KBM-7 (cell line): ENCODE data around the gene PKD1L1.

Experiments used
- DNase-seq: peaks from one replicate; pipeline ENCODE4 v3.0.0-alpha.2; 2015
- in situ Hi-C: fragments of 300-500 bp; cut with MboI; formaldehyde crosslinking; loops from 2 replicates; pipeline ENCODE4 v1.14.3; 2020; ENCODE audit warnings: low sequenced_read_pairs, low pct_unique_long_range_greater_than_20kb, mixed read lengths

PKD1L1 gene

GRCh38 chr7:47837826-47838225, 110.4 kb downstream of the PKD1L1 start:
- in situ Hi-C loops = loop anchor here (25.0 kb wide), 1 partner anchor 576 kb away; no protein-coding TSS in a partner anchor
- DNase-seq = no peak

- in situ Hi-C loops = loop anchor here (25.0 kb wide), 1 partner anchor 574 kb away; no protein-coding TSS in a partner anchor
- no peak for DNase-seq
Measured at GRCh38 chr7:47836503-47837202, 111.6 kb downstream of the PKD1L1 start.

GRCh38 chr7:47836080-47836479, 112.2 kb downstream of the PKD1L1 start:
- in situ Hi-C loops = loop anchor here (25.0 kb wide), 1 partner anchor 574 kb away; no protein-coding TSS in a partner anchor
- no peak for DNase-seq

DNA sequence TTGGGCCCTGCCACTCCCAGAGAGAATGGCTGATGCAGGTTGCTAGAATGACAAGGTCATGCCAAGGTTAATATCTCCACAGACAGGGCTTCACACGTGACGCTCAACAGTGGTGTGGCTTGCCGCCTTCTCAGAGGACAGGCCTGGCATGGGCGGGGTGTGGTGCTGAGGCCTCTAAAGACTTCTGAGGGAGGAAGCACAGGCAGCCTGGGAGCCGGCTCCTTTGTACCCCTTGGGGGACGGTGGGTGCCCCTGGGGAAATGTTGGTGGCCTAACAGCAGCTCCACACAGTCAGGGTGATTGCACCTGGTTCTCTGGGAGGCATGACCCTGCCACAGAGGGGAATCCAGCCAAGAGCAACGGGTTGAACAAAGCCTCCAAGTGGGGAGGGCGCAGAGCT, 115.1 kb downstream of the PKD1L1 start:
- in situ Hi-C loops = loop anchor here (25.0 kb wide), 1 partner anchor 571 kb away; no protein-coding TSS in a partner anchor

GRCh38 chr7:47832105-47832715, 116.1 kb downstream of the PKD1L1 start:
- in situ Hi-C loops = loop anchor here (25.0 kb wide), 1 partner anchor 570 kb away; no protein-coding TSS in a partner anchor

More for the DNA sequence above, 115.1 kb downstream of the PKD1L1 start:
- DNase-seq = no peak

GRCh38 chr7:47830015-47830414, 118.3 kb downstream of the PKD1L1 start:
- DNase-seq = no peak
- in situ Hi-C loops = loop anchor here (25.0 kb wide), 1 partner anchor 568 kb away; no protein-coding TSS in a partner anchor

More at GRCh38 chr7:47832105-47832715, 116.1 kb downstream of the PKD1L1 start:
- no peak for DNase-seq

DNA sequence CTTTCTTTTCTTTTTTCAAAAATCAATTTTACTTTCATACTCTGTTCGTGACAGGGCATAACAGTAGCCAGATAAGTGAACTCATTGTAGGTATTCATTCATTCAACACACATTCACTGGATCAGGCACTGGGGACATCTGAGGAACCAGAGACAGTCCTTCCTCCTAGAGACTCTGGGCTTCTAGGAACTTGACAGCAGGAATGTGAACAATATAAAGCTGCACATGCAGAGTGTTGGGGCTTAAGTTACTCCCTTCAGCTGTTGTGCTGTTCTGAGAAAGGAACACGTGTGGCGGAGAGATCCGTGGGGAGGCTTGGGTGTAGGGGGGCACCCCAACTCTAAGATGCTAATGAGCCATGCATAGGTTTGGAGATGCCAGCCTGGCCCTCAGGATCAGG, 120.4 kb downstream of the PKD1L1 start:
- DNase-seq = no peak
- in situ Hi-C loops = loop anchor here (25.0 kb wide), 1 partner anchor 566 kb away; no protein-coding TSS in a partner anchor

- no peak for DNase-seq
- in situ Hi-C loops = loop anchor here (25.0 kb wide), 1 partner anchor 565 kb away; no protein-coding TSS in a partner anchor
Measured at GRCh38 chr7:47827351-47827756, 120.9 kb downstream of the PKD1L1 start.

DNA sequence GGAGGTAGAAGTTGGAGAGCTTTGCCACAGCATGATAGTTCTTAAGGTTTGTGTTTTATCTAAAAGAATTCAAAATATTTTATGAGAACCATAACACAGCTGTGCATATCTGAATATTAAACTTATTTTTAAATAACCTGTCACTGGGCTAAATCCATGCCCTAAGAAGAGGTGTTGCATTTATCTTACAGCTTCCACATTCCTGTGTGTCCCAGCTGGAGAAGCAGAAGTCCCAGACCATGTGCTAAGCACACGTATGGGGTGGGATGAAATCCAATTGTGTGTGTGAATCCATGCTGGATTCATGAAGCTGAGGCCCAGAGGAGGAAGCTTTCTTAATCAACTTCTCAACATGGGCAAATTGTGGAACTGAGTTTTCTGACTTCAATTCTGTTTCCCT, 121.5 kb downstream of the PKD1L1 start:
- no peak for DNase-seq
- in situ Hi-C loops = loop anchor here (25.0 kb wide), 1 partner anchor 564 kb away; no protein-coding TSS in a partner anchor

GRCh38 chr7:47819607-47819920, 128.7 kb downstream of the PKD1L1 start:
- DNase-seq = no peak
- in situ Hi-C loops = loop anchor here (25.0 kb wide), 1 partner anchor 357 kb away; no protein-coding TSS in a partner anchor

DNA sequence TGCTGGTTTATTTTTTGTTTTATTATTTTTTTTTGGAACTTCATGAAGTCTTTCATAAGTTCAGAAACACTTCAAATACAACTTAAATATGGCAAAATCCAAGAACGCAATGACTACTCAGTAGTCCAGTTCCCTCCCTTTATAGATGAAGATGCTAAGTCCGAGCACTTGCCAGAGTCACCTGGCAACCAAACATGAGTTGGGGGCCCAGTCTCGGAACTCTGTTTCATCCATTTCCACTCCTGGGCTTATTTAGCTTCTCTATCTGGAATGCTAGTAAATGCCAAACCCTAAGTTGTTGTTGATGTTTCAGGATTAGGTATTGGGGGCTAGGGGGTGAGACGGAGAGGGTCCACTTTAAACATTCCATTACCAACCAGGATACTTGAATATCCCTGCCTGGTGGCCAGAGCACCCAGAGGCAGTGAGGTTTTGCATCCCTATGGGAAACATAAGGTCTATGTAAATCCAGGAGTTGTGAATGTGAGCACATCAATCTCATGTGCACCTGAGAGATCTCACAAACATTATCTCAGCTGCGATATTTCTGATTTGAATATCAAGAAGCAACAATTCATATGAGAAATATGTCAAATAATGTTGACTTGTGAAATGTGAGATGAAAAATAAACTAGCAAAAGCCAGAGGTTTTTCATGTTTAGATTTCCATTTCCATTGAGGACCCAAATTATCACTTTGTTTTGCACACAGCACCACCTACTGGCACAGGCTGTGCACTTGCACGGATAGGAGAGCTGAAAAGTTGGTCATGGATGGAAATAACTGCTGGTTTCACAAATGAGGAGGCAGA, 129.3 kb downstream of the PKD1L1 start:
- in situ Hi-C loops = loop anchor here (25.0 kb wide), 1 partner anchor 357 kb away; no protein-coding TSS in a partner anchor
- DNase-seq = peak; percentile 67

DNA sequence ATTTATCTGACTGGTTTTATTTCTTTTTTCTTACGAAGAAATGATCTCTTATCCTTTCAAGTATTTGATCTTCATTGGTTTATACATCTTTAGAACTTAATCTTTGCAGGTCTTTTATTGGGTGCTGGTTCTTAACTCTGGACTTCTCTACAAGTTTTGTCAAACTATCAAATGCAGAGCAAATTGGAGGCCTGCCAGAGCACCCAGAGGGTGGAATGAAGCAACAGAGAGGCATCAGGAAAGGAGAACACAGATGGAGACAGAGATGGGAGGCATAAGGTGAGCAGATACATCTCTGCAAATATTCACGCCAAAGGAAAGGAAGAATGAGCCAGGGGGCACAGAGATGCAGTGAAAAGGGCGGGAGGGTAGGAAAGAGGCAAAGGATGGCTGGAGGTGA, 130.3 kb downstream of the PKD1L1 start:
- DNase-seq = no peak
- in situ Hi-C loops = loop anchor here (25.0 kb wide), 1 partner anchor 356 kb away; no protein-coding TSS in a partner anchor

DNA sequence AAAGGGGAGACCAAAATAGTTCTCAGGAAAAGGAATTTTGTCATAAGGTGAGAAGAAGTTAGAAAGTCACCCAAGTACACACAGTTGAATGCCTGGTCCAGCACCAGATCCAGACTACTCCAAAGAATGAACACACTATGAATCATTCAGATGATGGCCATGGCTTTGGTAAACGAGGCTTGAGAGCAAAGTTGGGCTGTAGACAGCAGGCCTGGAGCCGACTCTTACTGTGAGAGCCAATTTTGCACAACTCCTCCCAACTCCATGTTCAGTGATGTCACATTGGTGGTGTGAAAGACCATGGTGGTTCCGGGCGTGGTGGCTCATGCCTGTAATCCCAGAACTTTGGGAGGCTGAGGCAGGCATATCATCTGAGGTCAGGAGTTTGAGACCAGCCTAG, 131.6 kb downstream of the PKD1L1 start:
- in situ Hi-C loops = loop anchor here (25.0 kb wide), 1 partner anchor 354 kb away; no protein-coding TSS in a partner anchor

DNA sequence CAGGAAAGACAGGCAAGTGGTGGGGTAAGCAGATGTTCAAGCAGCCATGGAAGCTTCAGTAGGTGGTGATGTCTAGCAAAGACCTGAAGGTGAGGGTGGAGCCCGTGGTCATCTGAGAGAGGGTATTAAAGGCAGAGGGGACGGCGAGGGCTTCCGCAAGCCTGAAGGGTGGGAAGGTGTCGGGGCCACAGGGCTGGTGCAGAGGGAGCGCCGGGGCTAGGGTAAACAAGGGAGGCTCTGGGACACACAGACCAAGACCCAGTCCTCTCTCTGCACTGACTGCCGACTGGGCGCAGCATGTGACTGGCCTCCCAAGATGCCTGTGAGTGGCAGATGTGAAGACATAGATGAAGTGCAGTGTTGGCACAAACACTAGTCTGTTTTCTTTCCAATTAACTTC, 132.4 kb downstream of the PKD1L1 start:
- in situ Hi-C loops = loop anchor here (25.0 kb wide), 1 partner anchor 354 kb away; no protein-coding TSS in a partner anchor
- DNase-seq = no peak

More for the DNA sequence above, 131.6 kb downstream of the PKD1L1 start:
- DNase-seq = no peak

DNA sequence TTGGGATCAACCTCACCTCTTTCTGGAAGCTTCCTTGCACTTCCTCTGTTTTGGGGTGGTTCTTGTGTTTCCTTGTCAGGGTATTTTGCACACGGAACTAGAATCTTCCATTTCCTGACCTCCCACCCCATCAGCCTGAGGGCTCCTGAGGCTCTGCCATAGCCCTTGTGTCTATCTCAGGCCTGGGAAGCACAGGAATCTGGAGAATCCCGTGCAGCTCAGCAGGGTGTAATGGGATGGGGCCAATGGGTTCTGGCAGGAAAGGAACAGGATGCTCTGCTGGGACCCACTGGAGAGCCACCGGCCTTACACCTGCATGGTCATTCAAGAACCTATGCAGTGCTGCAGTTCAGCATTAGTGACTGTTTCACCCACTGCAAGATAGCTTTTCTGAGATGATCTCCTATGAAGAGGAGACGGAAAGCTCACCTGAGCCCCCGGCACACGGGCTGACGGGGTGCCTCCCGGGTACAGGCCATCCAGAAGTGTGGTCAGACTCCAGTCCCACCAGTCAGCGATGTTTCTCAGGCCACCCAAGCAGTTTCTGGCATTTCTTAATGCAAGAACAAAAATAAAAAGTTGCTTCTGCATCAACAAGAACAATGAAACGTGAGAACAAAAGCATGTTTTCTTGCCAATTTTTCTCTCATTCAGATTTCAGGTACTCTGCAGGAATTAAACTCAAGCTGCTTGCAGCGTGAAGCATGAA, 133.2 kb downstream of the PKD1L1 start:
- DNase-seq = no peak
- in situ Hi-C loops = loop anchor here (25.0 kb wide), 1 partner anchor 353 kb away; no protein-coding TSS in a partner anchor

- peak; percentile 8 for DNase-seq
- in situ Hi-C loops = loop anchor here (25.0 kb wide), 1 partner anchor 351 kb away; no protein-coding TSS in a partner anchor
Measured at GRCh38 chr7:47813620-47814260, 134.5 kb downstream of the PKD1L1 start.

DNA sequence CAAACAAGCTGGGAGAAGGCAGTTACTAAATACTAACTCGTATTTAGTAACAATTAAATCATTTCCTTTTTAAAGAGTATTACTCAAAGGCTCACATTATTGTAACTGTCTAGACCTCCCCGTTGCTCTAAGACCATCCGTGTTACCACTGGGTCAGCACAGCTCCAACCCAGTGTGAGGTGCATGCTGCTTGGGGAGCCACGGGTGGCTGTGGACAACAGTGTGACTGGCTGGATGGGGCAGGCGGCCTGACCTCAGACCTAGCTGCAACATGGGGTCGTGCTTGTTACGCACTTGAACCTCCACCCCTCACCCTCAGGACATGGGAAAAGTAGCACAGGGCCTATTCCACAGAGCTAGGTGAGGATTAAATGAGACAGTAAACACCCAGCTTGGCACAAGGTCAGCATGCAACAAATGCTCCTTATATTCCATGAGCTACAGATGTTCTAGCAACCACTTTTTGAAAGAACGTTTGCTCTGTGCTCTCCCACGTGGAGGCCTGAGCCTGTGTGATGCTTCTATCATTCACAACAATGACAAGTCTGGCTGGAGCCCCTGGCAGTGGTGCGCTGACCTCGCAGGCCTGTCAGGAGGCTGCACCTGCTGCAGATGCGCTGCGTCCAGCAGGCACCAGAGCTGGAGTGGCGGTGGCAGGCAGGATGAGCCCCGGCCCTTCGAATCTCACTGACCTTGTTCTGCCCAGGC, 135.7 kb downstream of the PKD1L1 start:
- no peak for DNase-seq
- in situ Hi-C loops = loop anchor here (25.0 kb wide), 1 partner anchor 350 kb away; no protein-coding TSS in a partner anchor
